H9 (cell line): ENCODE data around the gene PRKCA. TPM values are rescaled to one million over a fixed set of nuclear protein-coding genes. Genes with fewer than 3 reads are reported as not detected.

ENCODE experiments used
- DNase-seq: peaks from one replicate; pipeline ENCODE4 v3.0.0-alpha.2; 2017
- H2AFZ ChIP-seq: one replicate; pipeline ENCODE4 v1.6.1; 2013; ENCODE audit warnings: mild to moderate bottlenecking, low read length, control low read depth, moderate library complexity
- H2AK5ac ChIP-seq: 2 replicates; pipeline ENCODE4 v1.6.1; 2013; ENCODE audit warnings: low read length, control low read depth, mixed read lengths; ENCODE audit not compliant: insufficient read length
- H2BK120ac ChIP-seq: one replicate; pipeline ENCODE4 v1.6.1; 2013; ENCODE audit warnings: low read depth, mild to moderate bottlenecking, low read length, control low read depth, inconsistent platforms; ENCODE audit not compliant: poor library complexity, severe bottlenecking
- H2BK12ac ChIP-seq: 2 replicates; pipeline ENCODE4 v1.6.1; 2013; ENCODE audit warnings: low read length, control low read depth, mixed read lengths, low read depth; ENCODE audit not compliant: insufficient read length
- H2BK15ac ChIP-seq: 2 replicates; pipeline ENCODE4 v1.6.1; 2013; ENCODE audit warnings: low read depth, low read length, control low read depth
- H2BK20ac ChIP-seq: one replicate; pipeline ENCODE4 v1.6.1; 2013; ENCODE audit warnings: low read depth, mild to moderate bottlenecking, low read length, control low read depth, inconsistent platforms; ENCODE audit not compliant: poor library complexity, severe bottlenecking
- H2BK5ac ChIP-seq: 2 replicates; pipeline ENCODE4 v1.6.1; 2013; ENCODE audit warnings: low read length, control low read depth, mixed read lengths; ENCODE audit not compliant: insufficient read length
- H3K14ac ChIP-seq: 2 replicates; pipeline ENCODE4 v1.6.1; 2013; ENCODE audit warnings: low read length, control low read depth; ENCODE audit not compliant: insufficient read depth
- H3K18ac ChIP-seq: 2 replicates; pipeline ENCODE4 v1.6.1; 2013; ENCODE audit warnings: low read depth, mild to moderate bottlenecking, mixed read lengths, low read length, control low read depth; ENCODE audit not compliant: insufficient read length
- H3K23ac ChIP-seq: 2 replicates; pipeline ENCODE4 v1.6.1; 2013; ENCODE audit warnings: low read length, control low read depth, mixed read lengths, low read depth; ENCODE audit not compliant: insufficient read length
- H3K23me2 ChIP-seq: 2 replicates; pipeline ENCODE4 v1.6.1; 2013; ENCODE audit warnings: low read depth, mild to moderate bottlenecking, mixed read lengths, low read length, control low read depth; ENCODE audit not compliant: insufficient read length, poor library complexity, severe bottlenecking
- H3K27ac ChIP-seq: 2 replicates; pipeline ENCODE4 v1.5.1; 2013; ENCODE audit warnings: low read length, control low read depth, mixed read lengths, low read depth; ENCODE audit not compliant: insufficient read length
- H3K27me3 ChIP-seq: 2 replicates; pipeline ENCODE4 v1.6.1; 2013; ENCODE audit warnings: low read length, control low read depth, inconsistent platforms; ENCODE audit not compliant: insufficient read depth
- H3K4ac ChIP-seq: 2 replicates; pipeline ENCODE4 v1.6.1; 2013; ENCODE audit warnings: low read depth, mild to moderate bottlenecking, control low read depth, inconsistent platforms, low read length, moderate library complexity
- H3K4me1 ChIP-seq: 2 replicates; pipeline ENCODE4 v1.6.1; 2013; ENCODE audit warnings: low read length, control low read depth, inconsistent platforms; ENCODE audit not compliant: insufficient read depth
- H3K4me2 ChIP-seq: 2 replicates; pipeline ENCODE4 v1.6.1; 2013; ENCODE audit warnings: low read length, control low read depth, mixed read lengths; ENCODE audit not compliant: insufficient read length, insufficient read depth
- H3K56ac ChIP-seq: 2 replicates; pipeline ENCODE4 v1.6.1; 2013; ENCODE audit warnings: low read depth, mild to moderate bottlenecking, mixed read lengths, low read length, control low read depth; ENCODE audit not compliant: insufficient read length
- H3K79me1 ChIP-seq: 2 replicates; pipeline ENCODE4 v1.6.1; 2013; ENCODE audit warnings: low read depth, mild to moderate bottlenecking, moderate library complexity, low read length, control low read depth, inconsistent platforms; ENCODE audit not compliant: insufficient read depth, poor library complexity, severe bottlenecking
- H3K79me2 ChIP-seq: 2 replicates; pipeline ENCODE4 v1.6.1; 2013; ENCODE audit warnings: low read length, control low read depth, inconsistent platforms; ENCODE audit not compliant: insufficient read depth
- H3K9ac ChIP-seq: 2 replicates; pipeline ENCODE4 v1.6.1; 2013; ENCODE audit warnings: low read length, control low read depth, mixed read lengths; ENCODE audit not compliant: insufficient read length; ENCODE audit errors: extremely low read depth
- H3K9me3 ChIP-seq: one replicate; pipeline ENCODE4 v1.6.1; 2013; ENCODE audit warnings: low read depth, low read length, inconsistent platforms; ENCODE audit not compliant: control insufficient read depth
- H3T11ph ChIP-seq: one replicate; pipeline ENCODE4 v1.6.1; 2013; ENCODE audit warnings: mild to moderate bottlenecking, low read length, control low read depth, inconsistent platforms
- H4K20me1 ChIP-seq: one replicate; pipeline ENCODE4 v1.6.1; 2013; ENCODE audit not compliant: control insufficient read depth, insufficient read length, insufficient read depth
- H4K5ac ChIP-seq: 2 replicates; pipeline ENCODE4 v1.6.1; 2013; ENCODE audit warnings: low read depth, mild to moderate bottlenecking, mixed read lengths, low read length, control low read depth; ENCODE audit not compliant: insufficient read length
- H4K8ac ChIP-seq: replicated peaks from 2 replicates; pipeline ENCODE4 v1.6.1; 2013; ENCODE audit warnings: low read length, control low read depth, mixed read lengths, low read depth; ENCODE audit not compliant: insufficient read length
- H4K91ac ChIP-seq: 2 replicates; pipeline ENCODE4 v1.6.1; 2013; ENCODE audit warnings: low read depth, mild to moderate bottlenecking, moderate library complexity, mixed read lengths, low read length, control low read depth; ENCODE audit not compliant: insufficient read length
- H3K27ac Mint-ChIP-seq, 3 experiments: 2 replicates in 2 of 3; 3 replicates in 1 of 3; pipeline ENCODE4 v1.8.0; 2020 to 2021; ENCODE audit warnings: mixed read lengths in 3 of 3, mild to moderate bottlenecking in 1 of 3, moderate library complexity in 1 of 3
- H3K27me3 Mint-ChIP-seq: 2 replicates; pipeline ENCODE4 v1.8.0; 2021; ENCODE audit warnings: low read depth, mild to moderate bottlenecking, moderate library complexity, mixed read lengths
- H3K36me3 Mint-ChIP-seq, 3 experiments: 2 replicates in 2 of 3; 3 replicates in 1 of 3; pipeline ENCODE4 v1.8.0; 2020 to 2021; ENCODE audit warnings: low read depth in 3 of 3, mixed read lengths in 3 of 3; ENCODE audit not compliant: insufficient read depth in 1 of 3
- H3K4me1 Mint-ChIP-seq, 2 experiments: 2 replicates each; pipeline ENCODE4 v1.8.0; 2020; ENCODE audit warnings: mixed read lengths in 2 of 2
- H3K4me3 Mint-ChIP-seq, 2 experiments: 2 replicates in 1 of 2; 3 replicates in 1 of 2; pipeline ENCODE4 v1.8.0; 2020 to 2021; ENCODE audit warnings: mild to moderate bottlenecking in 2 of 2, mixed read lengths in 2 of 2, moderate library complexity in 1 of 2
- H3K9me3 Mint-ChIP-seq, 2 experiments: 2 replicates in 1 of 2; 3 replicates in 1 of 2; pipeline ENCODE4 v1.8.0; 2020; ENCODE audit warnings: mild to moderate bottlenecking in 2 of 2, mixed read lengths in 2 of 2, moderate library complexity in 1 of 2
- CTCF ChIP-seq: fragments of 200-600 bp; sonication (generic); conservative IDR thresholded peaks from 3 replicates; pipeline ENCODE4 v1.8.0; 2021; ENCODE audit warnings: antibody characterized with exemption, mild to moderate bottlenecking
- WGBS: extraction: QIAGEN DNeasy Blood & Tissue Kit; methylation state at CpG from one replicate; pipeline ENCODE4 v1.1.7; 2013; ENCODE audit warnings: missing lambda C conversion rate, low lambda C conversion rate, mixed read lengths; ENCODE audit not compliant: insufficient read length; ENCODE audit errors: extremely low coverage; 5-methylcytosine and 5-hydroxymethylcytosine counted together
- total RNA-seq: library from RNA; stranded (reverse); gene quantifications from 2 replicates; pipeline ENCODE4 v1.2.1, GENCODE V29; 2021

The PRKCA gene
- total RNA-seq, 1 experiment from 2014 or later, result 10.5 TPM

GRCh38 chr17:66491213-66491612, 188.8 kb downstream of the PRKCA start:
- Histone ChIP-seq H3T11ph (no peak overlapping the region), H3K56ac (no peak overlapping the region), H3K9ac (no peak overlapping the region), H3K18ac (no peak overlapping the region), H3K14ac (no peak overlapping the region), H3K79me2 (no peaks in the 10 kb centered on the region), H2AFZ (no peak overlapping the region), H2BK120ac (no peak overlapping the region), H4K91ac (no peak overlapping the region), H2BK12ac (peak overlapping the region; percentile 65), H3K23me2 (no peaks in the 10 kb centered on the region), H2AK5ac (no peak overlapping the region), H2BK20ac (no peak overlapping the region), H3K4me1 (peaks cover 7% of the 10 kb centered on the region), H3K4me2 (no peak overlapping the region), H3K23ac (no peak overlapping the region), H2BK15ac (no peak overlapping the region), H2BK5ac (no peak overlapping the region), H3K79me1 (no peaks in the 10 kb centered on the region), H3K9me3 (no peaks in the 10 kb centered on the region), H4K5ac (no peak overlapping the region), H3K27ac (no peak overlapping the region), H3K27me3 (no peaks in the 10 kb centered on the region), H4K20me1 (no peaks in the 10 kb centered on the region), H4K8ac (no peak overlapping the region), H3K4ac (no peak overlapping the region)
- no peak for TF ChIP-seq CTCF
- H3K27me3 Mint-ChIP-seq, result no peaks in the 10 kb centered on the region
- H3K4me3 Mint-ChIP-seq, result no peak overlapping the region
- H3K36me3 Mint-ChIP-seq, result no peaks in the 10 kb centered on the region
- H3K4me1 Mint-ChIP-seq, result peaks cover 31 to 34% of the 10 kb centered on the region in 2 experiments
- DNase-seq, result no peak
- no peak overlapping the region for H3K27ac Mint-ChIP-seq
- WGBS, result no CpG with 5 or more reads among the region's 2 CpGs
- no peaks in the 10 kb centered on the region for H3K9me3 Mint-ChIP-seq
